ENCODE results near the gene NOTCH4.

NOTCH4 gene

DNA sequence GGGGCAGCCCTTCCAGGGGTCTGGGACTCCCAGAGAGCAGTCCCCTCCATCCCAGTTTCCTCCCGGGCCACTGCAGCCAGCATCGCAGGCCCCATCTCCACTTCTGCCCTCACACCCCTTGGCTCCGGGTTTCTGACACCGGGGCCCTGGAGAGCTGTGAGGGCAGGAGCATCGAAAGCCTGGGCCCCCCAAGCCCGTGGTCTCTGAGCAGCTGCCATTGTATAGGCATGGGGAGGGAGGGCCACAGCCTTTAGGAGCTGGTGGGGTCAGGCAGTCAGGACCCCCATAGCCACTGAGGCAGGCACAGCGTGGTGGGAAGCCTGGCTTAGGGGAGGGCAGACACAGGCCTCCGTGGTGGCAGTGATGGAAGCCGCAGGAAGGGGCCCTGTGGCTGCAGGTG is 21.7 kb downstream of the NOTCH4 start:
- H3K79me1 ChIP-seq (replicated peaks; ENCODE audit: low read length, poor library complexity, severe bottlenecking): no peaks in the 10 kb centered on the region
- H3K4ac ChIP-seq (ENCODE audit: low read depth in 1 of 2, low read length in 2 of 2): no peak overlapping the region
- WGBS: 93% methylated on average over 9 of the region's 9 CpGs
- H3K9ac ChIP-seq (ENCODE audit: low read length): no peak overlapping the region
- H3K36me3 ChIP-seq (ENCODE audit: control insufficient read depth in 1 of 2, insufficient read depth in 2 of 2, low read depth in 1 of 2, low read length in 2 of 2): no peaks in the 10 kb centered on the region
- peak overlapping the region in 1 of 2 experiments; percentile 83 for H3K14ac ChIP-seq (ENCODE audit: low read length in 2 of 2)
- H2BK5ac ChIP-seq (ENCODE audit: low read depth, low read length, poor library complexity, severe bottlenecking): no peak overlapping the region
- no peaks in the 10 kb centered on the region for H3K9me3 ChIP-seq (ENCODE audit: control insufficient read depth, low read length)
- no peak overlapping the region for H4K91ac ChIP-seq (ENCODE audit: low read length)
- H2AK5ac ChIP-seq (ENCODE audit: low read length, severe bottlenecking): no peak overlapping the region
- H3K4me2 ChIP-seq (ENCODE audit: low read length, poor library complexity, severe bottlenecking): no peak overlapping the region
- H3K23ac ChIP-seq (ENCODE audit: low read length in 2 of 2): no peak overlapping the region
- no peak overlapping the region for H2BK12ac ChIP-seq (ENCODE audit: low read length in 2 of 2)
- H2BK120ac ChIP-seq (ENCODE audit: low read depth, low read length): no peak overlapping the region
- H3K18ac ChIP-seq (ENCODE audit: low read depth in 1 of 2, low read length in 2 of 2): no peak overlapping the region
- peaks cover 8% of the 10 kb centered on the region for H3K4me1 ChIP-seq (ENCODE audit: control insufficient read depth, insufficient read depth, low read depth, low read length)
- H4K8ac ChIP-seq (ENCODE audit: low read length): no peak overlapping the region
- no peak overlapping the region for H2BK15ac ChIP-seq (ENCODE audit: low read depth, poor library complexity, severe bottlenecking)
- DNase-seq: no peak
- H3K27me3 ChIP-seq (ENCODE audit: control insufficient read depth in 1 of 2, insufficient read depth in 1 of 2, low read length in 2 of 2): peaks cover 16 to 34% of the 10 kb centered on the region in 2 experiments
- H3K27ac ChIP-seq (ENCODE audit: low read length, poor library complexity, severe bottlenecking): no peak overlapping the region
- no peak overlapping the region for H2AFZ ChIP-seq (ENCODE audit: low read depth, low read length)
- no peak overlapping the region for H3K4me3 ChIP-seq (ENCODE audit: insufficient read depth in 1 of 2, low read depth in 1 of 2, low read length in 2 of 2)

DNA sequence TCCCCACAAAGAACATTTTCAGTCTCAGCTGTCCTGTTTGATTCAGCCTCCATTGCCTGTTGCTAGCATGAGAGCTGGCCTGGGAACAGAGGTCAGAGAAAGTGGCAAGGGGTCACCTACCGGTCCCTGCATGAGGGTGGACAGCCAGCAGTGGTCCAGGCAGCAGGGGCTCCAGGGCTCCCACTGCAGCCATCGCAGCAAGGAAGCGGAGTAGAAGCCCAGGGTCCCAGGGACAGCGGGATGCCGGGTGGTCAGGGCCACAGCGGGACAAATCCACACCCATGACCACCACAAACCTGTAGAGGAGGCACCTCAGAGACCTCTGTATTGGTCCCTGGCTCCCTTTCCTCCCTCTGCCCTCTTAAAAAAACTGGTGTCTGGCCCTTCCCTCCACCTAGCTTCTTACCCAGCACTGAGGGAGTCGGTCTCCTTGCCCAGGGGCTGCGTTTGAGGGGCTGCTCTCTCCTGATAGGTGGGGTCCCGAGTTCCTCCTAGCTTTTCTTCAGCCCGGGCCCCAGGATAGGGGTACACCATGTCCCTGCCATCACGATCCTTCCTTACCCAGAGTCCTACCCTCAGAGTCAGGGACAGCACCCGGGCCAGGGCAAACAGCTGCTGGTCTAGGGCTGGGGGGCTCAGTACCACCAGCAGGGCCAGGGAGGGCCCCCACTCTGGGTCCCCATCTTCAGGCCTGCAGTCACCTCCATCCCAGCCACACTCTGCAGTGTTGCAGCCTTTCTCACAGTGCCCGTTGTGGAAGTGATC is 23.0 kb downstream of the NOTCH4 start:
- WGBS: 90% methylated on average over 12 of the region's 13 CpGs
- DNase-seq: no peak
- Histone ChIP-seq H3K4me3 (ENCODE audit: insufficient read depth in 1 of 2, low read depth in 1 of 2, low read length in 2 of 2) (no peak overlapping the region), H3K4ac (ENCODE audit: low read depth in 1 of 2, low read length in 2 of 2) (no peak overlapping the region), H3K27ac (ENCODE audit: low read length, poor library complexity, severe bottlenecking) (no peak overlapping the region), H4K91ac (ENCODE audit: low read length) (no peak overlapping the region), H2AK5ac (ENCODE audit: low read length, severe bottlenecking) (no peak overlapping the region), H3K9me3 (ENCODE audit: control insufficient read depth, low read length) (no peaks in the 10 kb centered on the region), H3K27me3 (ENCODE audit: control insufficient read depth in 1 of 2, insufficient read depth in 1 of 2, low read length in 2 of 2) (peaks cover 16 to 34% of the 10 kb centered on the region in 2 experiments), H3K18ac (ENCODE audit: low read depth in 1 of 2, low read length in 2 of 2) (no peak overlapping the region), H3K79me1 (replicated peaks; ENCODE audit: low read length, poor library complexity, severe bottlenecking) (no peaks in the 10 kb centered on the region), H3K23ac (ENCODE audit: low read length in 2 of 2) (no peak overlapping the region), H3K9ac (ENCODE audit: low read length) (no peak overlapping the region), H2BK12ac (ENCODE audit: low read length in 2 of 2) (no peak overlapping the region), H3K4me1 (ENCODE audit: control insufficient read depth, insufficient read depth, low read depth, low read length) (peaks cover 18% of the 10 kb centered on the region), H2BK5ac (ENCODE audit: low read depth, low read length, poor library complexity, severe bottlenecking) (no peak overlapping the region), H2BK15ac (ENCODE audit: low read depth, poor library complexity, severe bottlenecking) (no peak overlapping the region), H3K36me3 (ENCODE audit: control insufficient read depth in 1 of 2, insufficient read depth in 2 of 2, low read depth in 1 of 2, low read length in 2 of 2) (no peaks in the 10 kb centered on the region), H2BK120ac (ENCODE audit: low read depth, low read length) (no peak overlapping the region), H4K8ac (ENCODE audit: low read length) (no peak overlapping the region), H3K14ac (ENCODE audit: low read length in 2 of 2) (no peak overlapping the region), H2AFZ (ENCODE audit: low read depth, low read length) (no peak overlapping the region), H3K4me2 (ENCODE audit: low read length, poor library complexity, severe bottlenecking) (no peak overlapping the region)

DNA sequence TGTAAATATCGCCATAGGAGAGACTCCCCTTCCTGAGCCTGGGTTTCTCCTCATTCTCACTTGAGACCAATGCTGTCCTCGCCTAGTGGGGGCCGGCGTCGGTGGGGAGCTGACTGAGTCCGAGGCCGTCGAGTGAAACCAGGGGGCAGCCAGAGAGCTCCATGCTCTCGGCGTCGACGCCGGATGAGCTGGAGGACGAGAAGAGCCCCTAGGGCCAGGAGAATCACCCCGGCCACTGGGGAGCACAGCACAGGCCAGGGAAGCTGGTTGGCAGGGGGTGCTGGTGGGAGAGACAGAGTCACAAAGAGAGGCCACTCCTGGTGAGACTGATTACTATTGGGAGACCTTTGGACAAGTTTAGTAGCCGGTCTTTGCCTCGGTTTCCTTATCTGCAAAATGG is 25.0 kb downstream of the NOTCH4 start:
- Histone ChIP-seq H3K4me3 (ENCODE audit: insufficient read depth in 1 of 2, low read depth in 1 of 2, low read length in 2 of 2) (no peak overlapping the region), H3K9me3 (ENCODE audit: control insufficient read depth, low read length) (no peaks in the 10 kb centered on the region), H2BK5ac (ENCODE audit: low read depth, low read length, poor library complexity, severe bottlenecking) (no peak overlapping the region), H2AK5ac (ENCODE audit: low read length, severe bottlenecking) (no peak overlapping the region), H3K27me3 (ENCODE audit: control insufficient read depth in 1 of 2, insufficient read depth in 1 of 2, low read length in 2 of 2) (peaks cover 10 to 27% of the 10 kb centered on the region in 2 experiments), H3K4me1 (ENCODE audit: control insufficient read depth, insufficient read depth, low read depth, low read length) (peaks cover 16% of the 10 kb centered on the region), H3K18ac (ENCODE audit: low read depth in 1 of 2, low read length in 2 of 2) (no peak overlapping the region), H2AFZ (ENCODE audit: low read depth, low read length) (no peak overlapping the region), H2BK15ac (ENCODE audit: low read depth, poor library complexity, severe bottlenecking) (no peak overlapping the region), H3K4me2 (ENCODE audit: low read length, poor library complexity, severe bottlenecking) (no peak overlapping the region), H3K36me3 (ENCODE audit: control insufficient read depth in 1 of 2, insufficient read depth in 2 of 2, low read depth in 1 of 2, low read length in 2 of 2) (no peaks in the 10 kb centered on the region), H3K27ac (ENCODE audit: low read length, poor library complexity, severe bottlenecking) (no peak overlapping the region), H4K91ac (ENCODE audit: low read length) (no peak overlapping the region), H3K14ac (ENCODE audit: low read length in 2 of 2) (no peak overlapping the region), H4K8ac (ENCODE audit: low read length) (no peak overlapping the region), H3K9ac (ENCODE audit: low read length) (no peak overlapping the region), H3K23ac (ENCODE audit: low read length in 2 of 2) (no peak overlapping the region), H2BK12ac (ENCODE audit: low read length in 2 of 2) (no peak overlapping the region), H3K79me1 (replicated peaks; ENCODE audit: low read length, poor library complexity, severe bottlenecking) (no peaks in the 10 kb centered on the region), H2BK120ac (ENCODE audit: low read depth, low read length) (no peak overlapping the region), H3K4ac (ENCODE audit: low read depth in 1 of 2, low read length in 2 of 2) (no peak overlapping the region)
- no peak for DNase-seq
- WGBS: 93% methylated on average over 17 of the region's 17 CpGs

DNA sequence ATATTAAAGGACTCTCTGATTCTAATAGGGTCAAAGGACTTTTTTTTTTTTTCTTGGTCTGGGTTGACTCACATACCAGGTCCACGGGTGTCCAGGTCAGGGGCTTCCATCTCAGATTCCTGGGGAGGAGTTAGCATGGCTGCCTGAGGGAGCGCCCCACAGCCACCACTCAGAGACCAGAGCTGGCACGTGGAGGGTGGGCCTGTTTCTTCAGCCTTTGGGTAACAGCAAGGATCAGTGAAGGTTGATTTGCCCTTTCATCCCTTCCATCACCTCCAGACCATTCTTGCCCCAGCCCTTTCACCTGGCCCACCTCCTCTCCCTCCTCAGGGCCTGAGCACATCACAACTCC is 25.5 kb downstream of the NOTCH4 start:
- Histone ChIP-seq H3K18ac (ENCODE audit: low read depth in 1 of 2, low read length in 2 of 2) (no peak overlapping the region), H3K9ac (ENCODE audit: low read length) (no peak overlapping the region), H3K27me3 (ENCODE audit: control insufficient read depth in 1 of 2, insufficient read depth in 1 of 2, low read length in 2 of 2) (peaks cover 8 to 21% of the 10 kb centered on the region in 2 experiments), H2AK5ac (ENCODE audit: low read length, severe bottlenecking) (no peak overlapping the region), H2AFZ (ENCODE audit: low read depth, low read length) (no peak overlapping the region), H3K36me3 (ENCODE audit: control insufficient read depth in 1 of 2, insufficient read depth in 2 of 2, low read depth in 1 of 2, low read length in 2 of 2) (no peaks in the 10 kb centered on the region), H2BK120ac (ENCODE audit: low read depth, low read length) (no peak overlapping the region), H3K4ac (ENCODE audit: low read depth in 1 of 2, low read length in 2 of 2) (no peak overlapping the region), H3K4me2 (ENCODE audit: low read length, poor library complexity, severe bottlenecking) (no peak overlapping the region), H2BK12ac (ENCODE audit: low read length in 2 of 2) (no peak overlapping the region), H3K23ac (ENCODE audit: low read length in 2 of 2) (no peak overlapping the region), H3K14ac (ENCODE audit: low read length in 2 of 2) (no peak overlapping the region), H2BK15ac (ENCODE audit: low read depth, poor library complexity, severe bottlenecking) (no peak overlapping the region), H4K8ac (ENCODE audit: low read length) (no peak overlapping the region), H3K79me1 (replicated peaks; ENCODE audit: low read length, poor library complexity, severe bottlenecking) (no peaks in the 10 kb centered on the region), H3K27ac (ENCODE audit: low read length, poor library complexity, severe bottlenecking) (no peak overlapping the region), H3K4me3 (ENCODE audit: insufficient read depth in 1 of 2, low read depth in 1 of 2, low read length in 2 of 2) (no peak overlapping the region), H2BK5ac (ENCODE audit: low read depth, low read length, poor library complexity, severe bottlenecking) (no peak overlapping the region), H3K4me1 (ENCODE audit: control insufficient read depth, insufficient read depth, low read depth, low read length) (peaks cover 12% of the 10 kb centered on the region), H3K9me3 (ENCODE audit: control insufficient read depth, low read length) (no peaks in the 10 kb centered on the region), H4K91ac (ENCODE audit: low read length) (no peak overlapping the region)
- WGBS: 94% methylated on average over 2 of the region's 3 CpGs
- no peak for DNase-seq

Measured in mesenchymal stem cell (in vitro differentiated cells and primary cell).